HCT116 (cell line): ENCODE data around the gene SCTR. TPM values are rescaled to one million over a fixed set of nuclear protein-coding genes. Genes with fewer than 3 reads are reported as not detected.

Experiments used
- ATAC-seq: fragments of 200-7000 bp; cut with Tn5 transposase; 2 replicates; pipeline ENCODE4 v1.9.1; 2020; ENCODE audit warnings: mild to moderate bottlenecking, moderate library complexity
- BruUV-seq: library from RNA; stranded (reverse); fragments of 400-500 nt; replicated peaks from 2 replicates; lab custom pipeline; 2021; lab: Mats Ljungman, UMichigan
- CTCF ChIA-PET: fragments of 300-600 bp; sonication (Branson Sonifier 250); formaldehyde crosslinking; loops from one replicate; lab custom pipeline; 2021; ENCODE audit warnings: antibody characterized with exemption; lab: Charles Lee
- POLR2A ChIA-PET: fragments of 300-600, 350-600 bp; sonication (Branson Sonifier 250); formaldehyde crosslinking; loops from one replicate; lab custom pipeline; 2021; ENCODE audit warnings: antibody characterized with exemption; lab: Charles Lee
- RAD21 ChIA-PET, 2 experiments: fragments of 300-600 bp; sonication (Branson Sonifier 250); formaldehyde crosslinking; loops; one replicate each; lab custom pipeline; 2023; ENCODE audit warnings: low total read pairs in 2 of 2; ENCODE audit not compliant: uncharacterized antibody in 2 of 2, unreplicated experiment in 2 of 2, low non-redundant PET in 1 of 2; lab: Charles Lee
- DNase-seq: peaks from one replicate; pipeline ENCODE4 v3.0.0-alpha.2; 2010; ENCODE audit warnings: low read depth, low spot score
- H2AFZ ChIP-seq: fragments of 200-600 bp; shearing (Covaris generic), sonication (generic); 2 replicates; pipeline ENCODE4 v1.6.1; 2017; ENCODE audit warnings: low read depth, mixed run types, mixed read lengths, antibody characterized with exemption, low read length; ENCODE audit not compliant: poor library complexity, severe bottlenecking
- H3K27ac ChIP-seq: 2 replicates; pipeline ENCODE4 v1.5.1; 2012; ENCODE audit warnings: low read depth, low read length
- H3K27me3 ChIP-seq: fragments of 200-600 bp; sonication (generic); 2 replicates; pipeline ENCODE4 v1.6.1; 2016; ENCODE audit warnings: mixed run types, low read length, mixed read lengths; ENCODE audit not compliant: insufficient read depth
- H3K36me3 ChIP-seq, 2 experiments: fragments of 200-500 bp in 1 of 2; fragments of 200-600 bp in 1 of 2; sonication (Bioruptor generic) in 1 of 2; sonication (generic) in 1 of 2; 2 replicates each; pipeline versions ENCODE4 v1.5.1 to v1.6.1; 2014 to 2016; ENCODE audit warnings: low read length in 2 of 2, inconsistent platforms in 1 of 2, mixed read lengths in 1 of 2, mixed run types in 1 of 2; ENCODE audit not compliant: insufficient read depth in 2 of 2, control insufficient read depth in 1 of 2
- H3K4me1 ChIP-seq, 2 experiments: fragments of 200-600 bp in 1 of 2; sonication (generic) in 1 of 2; 2 replicates each; pipeline versions ENCODE4 v1.5.1 to v1.6.1; 2012 to 2017; ENCODE audit warnings: low read length in 2 of 2, inconsistent platforms in 1 of 2, mild to moderate bottlenecking in 1 of 2, mixed read lengths in 1 of 2, mixed run types in 1 of 2, moderate library complexity in 1 of 2; ENCODE audit not compliant: insufficient read depth in 2 of 2, control insufficient read depth in 1 of 2
- H3K4me2 ChIP-seq: fragments of 200-600 bp; sonication (generic); 2 replicates; pipeline ENCODE4 v1.6.1; 2017; ENCODE audit warnings: mixed run types, low read length, mixed read lengths
- H3K4me3 ChIP-seq, 2 experiments: fragments of 200-600 bp in 1 of 2; sonication (generic) in 1 of 2; replicated peaks in 1 of 2; 2 replicates each; pipeline ENCODE4 v1.5.1; 2011 to 2016; ENCODE audit warnings: low read length in 2 of 2, control low read depth in 1 of 2, low read depth in 1 of 2, mild to moderate bottlenecking in 1 of 2, mixed read lengths in 1 of 2, mixed run types in 1 of 2
- H3K79me2 ChIP-seq: fragments of 200-600 bp; sonication (generic); 2 replicates; pipeline ENCODE4 v1.6.1; 2017; ENCODE audit warnings: mild to moderate bottlenecking, mixed run types, low read length, moderate library complexity, mixed read lengths; ENCODE audit not compliant: insufficient read depth
- H3K9ac ChIP-seq: fragments of 200-600 bp; sonication (generic); 2 replicates; pipeline ENCODE4 v1.6.1; 2016; ENCODE audit warnings: low read length, mixed read lengths
- H3K9me2 ChIP-seq: fragments of 200-600 bp; sonication (generic), shearing (Covaris generic); 2 replicates; pipeline ENCODE4 v1.6.1; 2017; ENCODE audit warnings: mixed run types, mild to moderate bottlenecking, moderate library complexity; ENCODE audit not compliant: insufficient read depth
- H3K9me3 ChIP-seq, 2 experiments: fragments of 200-500 bp in 1 of 2; fragments of 200-600 bp in 1 of 2; sonication (Bioruptor generic) in 1 of 2; sonication (generic) in 1 of 2; 2 replicates each; pipeline ENCODE4 v1.6.1; 2014 to 2017; ENCODE audit warnings: low read length in 2 of 2, mixed read lengths in 2 of 2, inconsistent platforms in 1 of 2, low read depth in 1 of 2, mild to moderate bottlenecking in 1 of 2, mixed run types in 1 of 2, moderate library complexity in 1 of 2; ENCODE audit not compliant: control insufficient read depth in 1 of 2, insufficient read depth in 1 of 2
- H4K20me1 ChIP-seq: fragments of 200-600 bp; sonication (generic), shearing (Covaris generic); 2 replicates; pipeline ENCODE4 v1.6.1; 2017; ENCODE audit warnings: mixed run types, mild to moderate bottlenecking, moderate library complexity; ENCODE audit not compliant: insufficient read depth
- ATF3 ChIP-seq: IDR thresholded peaks from 2 replicates; pipeline ENCODE4 v1.6.1; 2012
- CEBPB ChIP-seq: IDR thresholded peaks from 2 replicates; pipeline ENCODE4 v1.6.1; 2012; ENCODE audit warnings: low read depth
- JUND ChIP-seq: IDR thresholded peaks from 2 replicates; pipeline ENCODE4 v1.6.1; 2012
- POLR2A ChIP-seq: IDR thresholded peaks from 2 replicates; pipeline ENCODE4 v1.7.0; 2011; ENCODE audit warnings: borderline replicate concordance; ENCODE audit not compliant: insufficient read depth, insufficient read length; ENCODE audit errors: extremely low read depth
- POLR2AphosphoS5 ChIP-seq: IDR thresholded peaks from 2 replicates; pipeline ENCODE4 v1.6.1; 2011; ENCODE audit warnings: mild to moderate bottlenecking, low read depth, low read length, moderate library complexity
- REST ChIP-seq: IDR thresholded peaks from 2 replicates; pipeline ENCODE4 v1.6.1; 2012; ENCODE audit warnings: low read depth
- SIN3A ChIP-seq: IDR thresholded peaks from 2 replicates; pipeline ENCODE4 v1.6.1; 2012; ENCODE audit warnings: low read depth
- SP1 ChIP-seq: IDR thresholded peaks from 2 replicates; pipeline ENCODE4 v1.6.1; 2012; ENCODE audit warnings: low read depth
- SRF ChIP-seq: IDR thresholded peaks from 2 replicates; pipeline ENCODE4 v1.6.1; 2012; ENCODE audit warnings: low read depth
- YY1 ChIP-seq: IDR thresholded peaks from 2 replicates; pipeline ENCODE4 v1.6.1; 2011; ENCODE audit warnings: low read length, low read depth, moderate library complexity, mild to moderate bottlenecking; ENCODE audit not compliant: insufficient replicate concordance; ENCODE audit errors: extremely low read depth
- ZBTB33 ChIP-seq: IDR thresholded peaks from 2 replicates; pipeline ENCODE4 v1.6.1; 2011; ENCODE audit warnings: mild to moderate bottlenecking, low read length, moderate library complexity; ENCODE audit not compliant: insufficient replicate concordance; ENCODE audit errors: extremely low read depth
- ZFX ChIP-seq: fragments of 450-650 bp; IDR thresholded peaks from 2 replicates; pipeline ENCODE4 v1.6.1; 2017
- ZNF274 ChIP-seq: fragments of 200-500 bp; sonication (Bioruptor generic); IDR thresholded peaks from 2 replicates; pipeline ENCODE4 v1.6.1; 2014; ENCODE audit warnings: mild to moderate bottlenecking, low read depth, low read length, inconsistent platforms
- intact Hi-C: fragments of 100-400 bp; cut with micrococcal nuclease; formaldehyde crosslinking; loops from 2 replicates; pipeline ENCODE4 v1.10.0; 2022
- total RNA-seq: library from RNA; stranded (reverse); gene quantifications from one replicate; pipeline ENCODE4 v1.2.1, GENCODE V29; 2021; ENCODE audit not compliant: unreplicated experiment

SCTR gene
- total RNA-seq, 1 experiment from 2014 or later = not detected

- TF ChIP-seq REST = no peak
- TF ChIP-seq ZFX = no peak
- TF ChIP-seq YY1 = peak; percentile 6
- no peak for TF ChIP-seq CEBPB
These were observed 47.8 kb downstream of the SCTR start (continued) for GRCh38 chr2:119476301-119477112.

- RAD21 ChIA-PET = interaction anchor here (0.9 to 1.0 kb wide), 2 partner anchors 42 to 44 kb away, joined by 3 read pairs; partner anchors contain the start of gene TMEM37 (in 1 of the 2)
- Histone ChIP-seq H2AFZ (peak overlapping the region; percentile 98), H3K4me2 (peak overlapping the region; percentile 72; the same call in 1 of the 2 replicates), H3K9ac (no peak overlapping the region), H3K27ac (no peak overlapping the region), H4K20me1 (no peaks in the 10 kb centered on the region), H3K9me2 (no peaks in the 10 kb centered on the region), H3K9me3 (no peaks in the 10 kb centered on the region), H3K4me3 (no peak overlapping the region), H3K27me3 (no peaks in the 10 kb centered on the region), H3K36me3 (no peaks in the 10 kb centered on the region), H3K79me2 (no peaks in the 10 kb centered on the region), H3K4me1 (peaks cover 0 to 7% of the 10 kb centered on the region in 2 experiments; a peak in 2 of 4 replicates)
- BruUV-seq = no TSS peak
- intact Hi-C loops = loop anchor here (1.0 to 10.0 kb wide), 2 partner anchors 69 to 181 kb away; no protein-coding TSS in a partner anchor
- POLR2A ChIA-PET = no interaction called here
- CTCF ChIA-PET = interaction anchor here (0.8 to 2.5 kb wide), 23 partner anchors 9 to 595 kb away, joined by 3 to 16 read pairs (median 6); partner anchors contain the start of gene TMEM37
- TF ChIP-seq YY1 (no peak), ZNF274 (no peak), SP1 (no peak), ATF3 (no peak), JUND (no peak), SRF (no peak), SIN3A (no peak), CEBPB (no peak), ZBTB33 (no peak), POLR2AphosphoS5 (no peak), REST (no peak), POLR2A (no peak)
- ATAC-seq (no peak), DNase-seq (no peak)
These were observed 48.4 kb downstream of the SCTR start for GRCh38 chr2:119475857-119476244.
